Ishikawa (cell line): ENCODE data around the gene BIRC3.

ENCODE experiments used
- CEBPB ChIP-seq: IDR thresholded peaks from 2 replicates; pipeline ENCODE4 v1.6.1; 2012
- CREB1 ChIP-seq: IDR thresholded peaks from 2 replicates; pipeline ENCODE4 v1.6.1; 2012; ENCODE audit warnings: low read depth
- EGR1 ChIP-seq: IDR thresholded peaks from 2 replicates; pipeline ENCODE4 v1.6.1; 2012
- EP300 ChIP-seq: IDR thresholded peaks from 2 replicates; pipeline ENCODE4 v1.6.1; 2012; ENCODE audit warnings: borderline replicate concordance
- FOXM1 ChIP-seq: IDR thresholded peaks from 2 replicates; pipeline ENCODE4 v1.6.1; 2012; ENCODE audit warnings: low read depth, borderline replicate concordance
- MAX ChIP-seq: IDR thresholded peaks from 2 replicates; pipeline ENCODE4 v1.6.1; 2012
- NFIC ChIP-seq: IDR thresholded peaks from 2 replicates; pipeline ENCODE4 v1.6.1; 2012
- RAD21 ChIP-seq: IDR thresholded peaks from 2 replicates; pipeline ENCODE4 v1.6.1; 2012; ENCODE audit warnings: low read depth
- TAF1 ChIP-seq: IDR thresholded peaks from 2 replicates; pipeline ENCODE4 v1.6.1; 2012; ENCODE audit warnings: low read depth, mild to moderate bottlenecking
- TCF12 ChIP-seq: IDR thresholded peaks from 2 replicates; pipeline ENCODE4 v1.6.1; 2012; ENCODE audit warnings: low read depth
- TEAD4 ChIP-seq: IDR thresholded peaks from 2 replicates; pipeline ENCODE4 v1.6.1; 2012
- USF1 ChIP-seq: IDR thresholded peaks from 2 replicates; pipeline ENCODE4 v1.6.1; 2012
- YY1 ChIP-seq: IDR thresholded peaks from 2 replicates; pipeline ENCODE4 v1.6.1; 2012; ENCODE audit warnings: low read depth
- ZBTB7A ChIP-seq: IDR thresholded peaks from 2 replicates; pipeline ENCODE4 v1.6.1; 2012; ENCODE audit warnings: low read depth
- TF ChIP-seq, protein P1 (sequence below): IDR thresholded peaks from 2 replicates; pipeline ENCODE4 v1.6.1; 2012; ENCODE audit warnings: low read depth, mild to moderate bottlenecking

The BIRC3 gene

GRCh38 chr11:102312667-102313066 is 4.6 kb upstream of the BIRC3 start:
- TF ChIP-seq RAD21 (no peak), YY1 (no peak), EP300 (no peak), EGR1 (no peak), NFIC (no peak), CREB1 (no peak), TEAD4 (no peak), ZBTB7A (no peak)
- TF ChIP-seq, protein P1, sequence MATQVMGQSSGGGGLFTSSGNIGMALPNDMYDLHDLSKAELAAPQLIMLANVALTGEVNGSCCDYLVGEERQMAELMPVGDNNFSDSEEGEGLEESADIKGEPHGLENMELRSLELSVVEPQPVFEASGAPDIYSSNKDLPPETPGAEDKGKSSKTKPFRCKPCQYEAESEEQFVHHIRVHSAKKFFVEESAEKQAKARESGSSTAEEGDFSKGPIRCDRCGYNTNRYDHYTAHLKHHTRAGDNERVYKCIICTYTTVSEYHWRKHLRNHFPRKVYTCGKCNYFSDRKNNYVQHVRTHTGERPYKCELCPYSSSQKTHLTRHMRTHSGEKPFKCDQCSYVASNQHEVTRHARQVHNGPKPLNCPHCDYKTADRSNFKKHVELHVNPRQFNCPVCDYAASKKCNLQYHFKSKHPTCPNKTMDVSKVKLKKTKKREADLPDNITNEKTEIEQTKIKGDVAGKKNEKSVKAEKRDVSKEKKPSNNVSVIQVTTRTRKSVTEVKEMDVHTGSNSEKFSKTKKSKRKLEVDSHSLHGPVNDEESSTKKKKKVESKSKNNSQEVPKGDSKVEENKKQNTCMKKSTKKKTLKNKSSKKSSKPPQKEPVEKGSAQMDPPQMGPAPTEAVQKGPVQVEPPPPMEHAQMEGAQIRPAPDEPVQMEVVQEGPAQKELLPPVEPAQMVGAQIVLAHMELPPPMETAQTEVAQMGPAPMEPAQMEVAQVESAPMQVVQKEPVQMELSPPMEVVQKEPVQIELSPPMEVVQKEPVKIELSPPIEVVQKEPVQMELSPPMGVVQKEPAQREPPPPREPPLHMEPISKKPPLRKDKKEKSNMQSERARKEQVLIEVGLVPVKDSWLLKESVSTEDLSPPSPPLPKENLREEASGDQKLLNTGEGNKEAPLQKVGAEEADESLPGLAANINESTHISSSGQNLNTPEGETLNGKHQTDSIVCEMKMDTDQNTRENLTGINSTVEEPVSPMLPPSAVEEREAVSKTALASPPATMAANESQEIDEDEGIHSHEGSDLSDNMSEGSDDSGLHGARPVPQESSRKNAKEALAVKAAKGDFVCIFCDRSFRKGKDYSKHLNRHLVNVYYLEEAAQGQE, result no peak

DNA sequence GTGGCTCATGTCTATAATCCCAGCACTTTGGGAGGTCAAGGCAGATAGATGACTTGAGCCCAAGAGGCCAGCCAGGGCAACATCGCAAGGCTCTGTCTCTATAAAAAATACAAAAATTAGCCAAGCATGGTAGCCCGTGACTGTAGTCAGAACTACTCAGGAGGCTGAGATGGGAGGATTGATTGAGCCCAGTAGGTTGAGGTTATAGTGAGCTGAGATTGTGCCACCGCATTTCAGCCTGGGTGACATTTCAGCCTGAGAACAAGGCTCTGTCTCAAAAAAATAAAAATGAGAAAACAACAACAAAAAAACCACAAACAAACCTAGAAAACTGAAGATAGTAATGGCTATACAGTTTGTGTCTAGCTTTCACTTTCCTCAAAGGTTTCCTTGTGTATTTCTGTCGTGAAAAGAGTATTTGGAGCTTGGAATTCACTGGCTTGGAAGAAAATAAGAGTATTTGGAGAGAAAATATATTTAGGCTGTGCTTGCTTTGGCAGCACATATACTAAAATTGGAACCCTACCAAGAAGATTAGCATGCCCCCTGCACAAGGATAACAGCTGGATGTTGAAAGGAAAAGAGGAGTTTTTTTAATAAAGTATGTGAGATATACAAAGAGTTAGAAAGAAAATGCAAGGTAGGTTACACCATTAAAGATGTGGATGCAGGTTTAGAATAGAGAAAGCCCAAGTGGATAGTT is 3.9 kb upstream of the BIRC3 start:
- TF ChIP-seq EP300 (no peak), NFIC (no peak), ZBTB7A (no peak), CEBPB (no peak), FOXM1 (no peak), MAX (no peak), EGR1 (no peak)

GRCh38 chr11:102314784-102315183 is 2.5 kb upstream of the BIRC3 start:
- no peak for TF ChIP-seq EP300
- TF ChIP-seq YY1, result no peak
- no peak for TF ChIP-seq TAF1
- no peak for TF ChIP-seq RAD21
- no peak for TF ChIP-seq CEBPB
- TF ChIP-seq MAX, result no peak
- TF ChIP-seq, protein P1, result no peak
- TF ChIP-seq TEAD4, result no peak
- TF ChIP-seq TCF12, result no peak
- TF ChIP-seq FOXM1, result no peak
- no peak for TF ChIP-seq USF1
- TF ChIP-seq ZBTB7A, result no peak
- TF ChIP-seq CREB1, result no peak
- TF ChIP-seq NFIC, result no peak
- no peak for TF ChIP-seq EGR1

GRCh38 chr11:102316346-102316904 is 859 bp upstream of the BIRC3 start:
- no peak for TF ChIP-seq RAD21
- no peak for TF ChIP-seq MAX
- TF ChIP-seq, protein P1, result no peak
- TF ChIP-seq TCF12, result no peak
- TF ChIP-seq FOXM1, result no peak
- no peak for TF ChIP-seq TEAD4
- no peak for TF ChIP-seq CREB1
- no peak for TF ChIP-seq YY1
- no peak for TF ChIP-seq ZBTB7A
- TF ChIP-seq CEBPB, result no peak
- no peak for TF ChIP-seq USF1
- TF ChIP-seq NFIC, result no peak
- no peak for TF ChIP-seq TAF1
- no peak for TF ChIP-seq EP300
- TF ChIP-seq EGR1, result no peak
